Gastroesophageal sphincter (tissue), 3 donors: ENCODE results near the gene CHDH.

Experiments used
- EP300 ChIP-seq: sonication (generic); formaldehyde crosslinking; IDR thresholded peaks from one replicate; pipeline ENCODE4 v1.6.1; 2017; ENCODE audit warnings: antibody characterized with exemption, mild to moderate bottlenecking
- POLR2A ChIP-seq, 2 donors: fragments of 450-650 bp; IDR thresholded peaks; one replicate each; pipeline ENCODE4 v1.6.1; 2017; ENCODE audit warnings: antibody characterized with exemption in 2 of 2, mild to moderate bottlenecking in 2 of 2, moderate library complexity in 1 of 2
- POLR2AphosphoS5 ChIP-seq: sonication (generic); formaldehyde crosslinking; IDR thresholded peaks from one replicate; pipeline ENCODE4 v1.6.1; 2017; ENCODE audit warnings: antibody characterized with exemption
- TF ChIP-seq, protein P1 (sequence below), 4 experiments: fragments of 200-600 bp in 2 of 4; fragments of 450-650 bp in 2 of 4; sonication (generic) in 1 of 4; IDR thresholded peaks; one replicate each; pipeline ENCODE4 v1.5.1; 2017 to 2019; ENCODE audit warnings: antibody characterized with exemption in 4 of 4, mild to moderate bottlenecking in 2 of 4, moderate library complexity in 2 of 4

DNA sequence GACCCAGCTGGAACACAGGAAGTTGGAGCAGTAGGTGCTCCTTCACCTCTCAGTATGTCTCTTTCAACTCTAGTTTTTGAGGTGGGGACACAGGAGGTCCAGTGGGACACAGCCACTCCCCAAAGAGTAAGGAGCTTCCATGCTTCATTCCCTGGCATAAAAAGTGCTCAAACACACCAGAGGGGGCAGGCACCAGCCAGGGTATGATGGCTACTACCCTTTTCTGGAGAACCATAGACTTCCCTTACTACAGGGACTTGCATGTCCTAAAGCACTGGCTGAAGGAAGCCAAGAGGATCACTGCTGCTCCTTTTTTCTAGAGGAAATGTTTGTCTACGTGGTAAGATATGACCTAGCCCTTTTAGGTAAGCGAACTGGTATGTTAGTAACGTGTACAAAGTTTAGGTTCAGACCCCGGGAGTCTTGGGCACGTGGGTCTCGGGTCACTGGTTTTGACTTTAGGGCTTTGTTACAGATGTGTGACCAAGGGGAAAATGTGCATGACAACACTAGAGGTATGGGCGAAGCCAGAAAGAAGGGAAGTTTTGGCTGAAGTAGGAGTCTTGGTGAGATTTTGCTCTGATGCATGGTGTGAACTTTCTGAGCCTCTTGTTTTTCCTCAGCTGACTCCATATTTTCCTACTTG lies 12.0 kb upstream of the CHDH start:
- TF ChIP-seq, protein P1, sequence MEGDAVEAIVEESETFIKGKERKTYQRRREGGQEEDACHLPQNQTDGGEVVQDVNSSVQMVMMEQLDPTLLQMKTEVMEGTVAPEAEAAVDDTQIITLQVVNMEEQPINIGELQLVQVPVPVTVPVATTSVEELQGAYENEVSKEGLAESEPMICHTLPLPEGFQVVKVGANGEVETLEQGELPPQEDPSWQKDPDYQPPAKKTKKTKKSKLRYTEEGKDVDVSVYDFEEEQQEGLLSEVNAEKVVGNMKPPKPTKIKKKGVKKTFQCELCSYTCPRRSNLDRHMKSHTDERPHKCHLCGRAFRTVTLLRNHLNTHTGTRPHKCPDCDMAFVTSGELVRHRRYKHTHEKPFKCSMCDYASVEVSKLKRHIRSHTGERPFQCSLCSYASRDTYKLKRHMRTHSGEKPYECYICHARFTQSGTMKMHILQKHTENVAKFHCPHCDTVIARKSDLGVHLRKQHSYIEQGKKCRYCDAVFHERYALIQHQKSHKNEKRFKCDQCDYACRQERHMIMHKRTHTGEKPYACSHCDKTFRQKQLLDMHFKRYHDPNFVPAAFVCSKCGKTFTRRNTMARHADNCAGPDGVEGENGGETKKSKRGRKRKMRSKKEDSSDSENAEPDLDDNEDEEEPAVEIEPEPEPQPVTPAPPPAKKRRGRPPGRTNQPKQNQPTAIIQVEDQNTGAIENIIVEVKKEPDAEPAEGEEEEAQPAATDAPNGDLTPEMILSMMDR (IDR thresholded peaks at IDR 0.05), result no peak
- TF ChIP-seq POLR2AphosphoS5, result no peak
- no peak for TF ChIP-seq POLR2A (IDR thresholded peaks at IDR 0.05)
- no peak for TF ChIP-seq EP300
